Measurements from ENCODE around the gene MRNIP.

Gene MRNIP

GRCh38 chr5:179901462-179901861 is 42.8 kb upstream of the MRNIP start:
- Histone ChIP-seq H3K4me2 (ENCODE audit: low read length) (no peak overlapping the region), H3K9me2 (ENCODE audit: low read depth, low read length) (no peaks in the 10 kb centered on the region), H3K79me2 (ENCODE audit: insufficient read depth, low read length) (no peaks in the 10 kb centered on the region), H3K27me3 (ENCODE audit: insufficient read depth, low read length) (no peaks in the 10 kb centered on the region), H3K9ac (ENCODE audit: low read length) (no peak overlapping the region), H2AFZ (ENCODE audit: low read length) (no peak overlapping the region), H3K4me1 (ENCODE audit: insufficient read depth, low read length, severe bottlenecking) (peaks cover 15% of the 10 kb centered on the region), H3K4me3 (ENCODE audit: low read depth, low read length, poor library complexity, severe bottlenecking) (no peak overlapping the region), H4K20me1 (ENCODE audit: insufficient read depth, low read length) (no peaks in the 10 kb centered on the region), H3K27ac (ENCODE audit: low read depth, low read length, poor library complexity, severe bottlenecking) (no peak overlapping the region), H3K36me3 (ENCODE audit: insufficient read depth, low read length) (peaks cover 57% of the 10 kb centered on the region), H3K9me3 (ENCODE audit: low read length) (no peaks in the 10 kb centered on the region), H3F3A (ENCODE audit: insufficient read depth, low read length) (no peaks in the 10 kb centered on the region)
- TF ChIP-seq CTCF (IDR thresholded peaks at IDR 0.05; ENCODE audit: low read length) (no peak), EZH2 (IDR thresholded peaks at IDR 0.05; ENCODE audit: borderline replicate concordance, low read length) (no peak)

- H2AFZ ChIP-seq (ENCODE audit: low read length) = no peak overlapping the region
- peaks cover 7% of the 10 kb centered on the region for H3K4me1 ChIP-seq (ENCODE audit: insufficient read depth, low read length, severe bottlenecking)
- H3K27ac ChIP-seq (ENCODE audit: low read depth, low read length, poor library complexity, severe bottlenecking) = no peak overlapping the region
- H3K36me3 ChIP-seq (ENCODE audit: insufficient read depth, low read length) = peaks cover 64% of the 10 kb centered on the region
- no peaks in the 10 kb centered on the region for H3K79me2 ChIP-seq (ENCODE audit: insufficient read depth, low read length)
- no peaks in the 10 kb centered on the region for H3K27me3 ChIP-seq (ENCODE audit: insufficient read depth, low read length)
- H3F3A ChIP-seq (ENCODE audit: insufficient read depth, low read length) = no peaks in the 10 kb centered on the region
- no peaks in the 10 kb centered on the region for H4K20me1 ChIP-seq (ENCODE audit: insufficient read depth, low read length)
- no peak overlapping the region for H3K4me2 ChIP-seq (ENCODE audit: low read length)
- H3K4me3 ChIP-seq (ENCODE audit: low read depth, low read length, poor library complexity, severe bottlenecking) = no peak overlapping the region
- H3K9me2 ChIP-seq (ENCODE audit: low read depth, low read length) = no peaks in the 10 kb centered on the region
- H3K9ac ChIP-seq (ENCODE audit: low read length) = no peak overlapping the region
- no peaks in the 10 kb centered on the region for H3K9me3 ChIP-seq (ENCODE audit: low read length)
- TF ChIP-seq EZH2 (IDR thresholded peaks at IDR 0.05; ENCODE audit: borderline replicate concordance, low read length) (no peak), CTCF (IDR thresholded peaks at IDR 0.05; ENCODE audit: low read length) (no peak)
Measured at GRCh38 chr5:179900711-179901110, 42.1 kb upstream of the MRNIP start.

- Histone ChIP-seq H4K20me1 (ENCODE audit: insufficient read depth, low read length) (no peaks in the 10 kb centered on the region), H3K9me2 (ENCODE audit: low read depth, low read length) (no peaks in the 10 kb centered on the region), H3K9me3 (ENCODE audit: low read length) (no peaks in the 10 kb centered on the region), H3K27me3 (ENCODE audit: insufficient read depth, low read length) (no peaks in the 10 kb centered on the region), H3K4me2 (ENCODE audit: low read length) (no peak overlapping the region), H3K27ac (ENCODE audit: low read depth, low read length, poor library complexity, severe bottlenecking) (no peak overlapping the region), H3K4me3 (ENCODE audit: low read depth, low read length, poor library complexity, severe bottlenecking) (no peak overlapping the region), H3F3A (ENCODE audit: insufficient read depth, low read length) (no peaks in the 10 kb centered on the region), H3K4me1 (ENCODE audit: insufficient read depth, low read length, severe bottlenecking) (peaks cover 2% of the 10 kb centered on the region), H3K9ac (ENCODE audit: low read length) (no peak overlapping the region), H3K79me2 (ENCODE audit: insufficient read depth, low read length) (no peaks in the 10 kb centered on the region), H3K36me3 (ENCODE audit: insufficient read depth, low read length) (peaks cover 64% of the 10 kb centered on the region), H2AFZ (ENCODE audit: low read length) (no peak overlapping the region)
- TF ChIP-seq EZH2 (IDR thresholded peaks at IDR 0.05; ENCODE audit: borderline replicate concordance, low read length) (no peak), CTCF (IDR thresholded peaks at IDR 0.05; ENCODE audit: low read length) (no peak)
Measured at GRCh38 chr5:179900206-179900605, 41.6 kb upstream of the MRNIP start.

Measured in OCI-LY1 (cell line).